HG03196 (cell line): ENCODE data around the gene CAMTA1.

Experiments used
- ATAC-seq: cut with Tn5 transposase; IDR thresholded peaks from one replicate; pipeline ENCODE4 v1.9.1; 2021; ENCODE audit not compliant: unreplicated experiment

Gene CAMTA1

DNA sequence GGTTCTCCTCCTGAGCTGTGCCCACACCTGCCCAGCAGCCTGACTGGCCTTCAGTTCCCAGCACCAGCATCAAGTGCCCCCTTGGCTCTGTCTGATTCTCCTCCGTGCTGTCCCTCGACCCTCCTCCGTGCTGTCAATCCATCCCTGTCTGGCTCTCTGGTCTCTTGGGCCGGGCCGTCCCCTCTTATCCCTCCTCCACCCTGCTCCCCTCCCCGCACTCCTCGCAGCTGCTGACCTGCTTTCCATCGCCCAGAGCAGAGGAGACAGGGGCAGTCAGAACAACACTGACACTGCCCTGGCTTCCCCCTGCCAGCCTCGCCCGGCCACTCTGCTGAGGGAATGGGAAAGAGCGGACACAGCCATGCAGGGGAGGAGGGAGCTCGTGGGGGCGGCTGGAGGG is 267.4 kb downstream of the CAMTA1 start:
- ATAC-seq, result no peak

DNA sequence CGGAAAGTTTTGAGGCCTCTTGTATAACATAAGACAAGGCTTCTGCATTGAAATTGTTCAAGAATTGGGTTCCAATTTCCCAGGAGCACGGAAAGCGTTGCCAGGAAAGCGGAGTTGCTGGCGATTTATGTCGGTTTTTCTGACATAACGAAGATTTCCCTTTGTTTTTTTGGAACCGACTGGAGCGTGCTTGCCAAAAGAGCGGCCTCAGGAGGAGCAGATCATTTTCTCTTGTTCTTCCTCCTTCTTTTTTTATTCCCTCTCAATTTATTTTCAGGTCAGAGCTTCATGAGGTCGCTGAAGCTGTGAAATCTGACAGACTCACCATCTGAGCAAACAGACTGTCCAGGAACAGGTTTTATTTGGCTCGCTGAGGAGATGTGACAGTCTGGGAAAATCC is 275.5 kb downstream of the CAMTA1 start:
- no peak for ATAC-seq

GRCh38 chr1:7062346-7063061 is 277.2 kb downstream of the CAMTA1 start:
- ATAC-seq, result no peak

- no peak for ATAC-seq
These were observed 278.7 kb downstream of the CAMTA1 start for GRCh38 chr1:7063981-7064380.

DNA sequence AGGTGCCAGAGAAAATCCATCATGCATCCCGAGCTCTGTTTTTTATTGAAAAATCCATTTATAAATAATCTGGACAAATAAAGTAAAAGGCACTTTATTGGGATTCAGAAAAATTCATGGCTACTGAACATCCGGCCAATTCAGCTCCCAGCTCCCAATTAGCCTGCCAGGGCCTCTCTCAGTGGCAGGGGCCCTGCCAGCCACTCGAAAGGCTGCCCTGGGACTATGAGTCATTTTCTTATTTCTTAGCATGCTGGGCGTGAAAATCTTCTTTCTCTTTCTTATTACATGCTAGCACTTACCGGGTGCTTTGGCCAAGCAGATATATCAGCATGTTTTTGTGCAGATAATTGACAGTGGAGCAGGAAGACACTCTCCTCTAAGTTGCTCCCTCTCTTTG is 283.3 kb downstream of the CAMTA1 start:
- ATAC-seq, result no peak

DNA sequence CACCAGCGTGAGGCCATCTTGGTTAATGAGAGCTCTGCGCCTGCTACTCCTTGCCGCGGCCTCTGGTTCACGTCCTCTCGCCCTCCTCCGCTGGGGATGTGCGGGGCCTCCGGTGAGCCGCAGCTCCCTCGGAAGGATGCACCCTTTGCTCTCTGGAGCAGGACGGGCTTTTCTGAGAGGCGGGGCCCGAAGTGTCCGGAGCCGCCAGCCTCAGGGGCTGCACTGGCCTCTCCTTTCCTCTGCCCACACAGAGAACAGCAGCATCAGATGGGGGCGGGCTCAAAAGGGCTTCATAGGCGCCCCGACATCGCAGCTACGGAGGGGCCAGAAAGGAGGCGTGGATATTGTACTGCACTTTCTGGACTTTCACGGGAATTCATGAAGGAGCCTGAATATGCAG is 284.7 kb downstream of the CAMTA1 start:
- no peak for ATAC-seq

DNA sequence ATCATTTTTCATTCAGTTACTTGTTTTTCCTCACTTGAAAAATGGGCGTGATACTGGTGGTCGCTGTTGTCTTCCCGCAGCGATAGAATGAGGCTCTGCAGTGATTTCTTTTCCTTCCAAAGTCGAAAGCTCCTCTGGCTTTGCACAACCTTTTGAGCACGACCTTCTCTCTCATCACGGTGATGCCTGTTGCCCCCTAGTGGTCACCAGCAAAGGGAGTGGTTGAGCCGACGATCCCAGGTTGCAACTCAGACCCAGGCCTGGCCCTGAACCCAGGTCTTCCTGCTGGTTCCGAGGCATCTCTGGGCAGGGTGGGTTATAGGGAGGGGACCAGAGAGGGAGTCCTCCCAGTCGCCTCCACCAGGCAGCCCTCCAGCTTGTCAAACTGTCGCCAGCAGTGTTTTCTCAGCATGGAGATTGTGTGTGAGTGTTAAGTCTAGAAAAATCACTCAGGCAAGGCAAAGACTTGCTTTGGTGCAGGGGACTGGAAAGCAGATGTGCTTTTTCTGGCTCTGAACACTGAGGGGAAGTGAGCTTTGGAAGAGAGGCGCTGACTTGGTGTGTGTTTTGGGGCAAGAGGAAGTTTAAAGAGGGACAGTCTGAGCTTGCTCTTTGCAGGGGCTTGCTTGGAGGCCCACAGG is 285.3 kb downstream of the CAMTA1 start:
- ATAC-seq, result no peak

DNA sequence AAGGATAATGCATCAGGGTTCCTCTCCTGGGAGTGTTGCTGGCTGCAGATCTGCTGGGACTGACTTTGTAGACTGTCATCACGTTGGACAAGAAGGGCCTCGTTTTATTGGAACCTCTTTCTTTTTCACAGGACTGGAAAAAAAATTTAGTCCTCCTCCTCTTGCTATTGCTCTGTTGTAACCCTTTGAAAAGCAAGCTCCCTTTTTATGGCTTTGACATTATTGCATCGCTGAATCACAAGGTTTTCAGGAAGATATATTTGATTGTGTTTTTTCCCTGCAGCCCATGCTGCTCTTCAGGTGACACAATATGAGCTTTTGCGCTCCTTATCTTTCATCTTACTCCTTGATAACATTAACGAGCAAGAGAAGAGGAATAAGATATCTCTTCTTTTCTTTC is 290.9 kb downstream of the CAMTA1 start:
- ATAC-seq, result no peak

GRCh38 chr1:7076572-7076971 is 291.3 kb downstream of the CAMTA1 start:
- ATAC-seq, result no peak

- no peak for ATAC-seq
These were observed 291.9 kb downstream of the CAMTA1 start for GRCh38 chr1:7077136-7077535.

GRCh38 chr1:7077970-7078369 is 292.7 kb downstream of the CAMTA1 start:
- ATAC-seq, result no peak

DNA sequence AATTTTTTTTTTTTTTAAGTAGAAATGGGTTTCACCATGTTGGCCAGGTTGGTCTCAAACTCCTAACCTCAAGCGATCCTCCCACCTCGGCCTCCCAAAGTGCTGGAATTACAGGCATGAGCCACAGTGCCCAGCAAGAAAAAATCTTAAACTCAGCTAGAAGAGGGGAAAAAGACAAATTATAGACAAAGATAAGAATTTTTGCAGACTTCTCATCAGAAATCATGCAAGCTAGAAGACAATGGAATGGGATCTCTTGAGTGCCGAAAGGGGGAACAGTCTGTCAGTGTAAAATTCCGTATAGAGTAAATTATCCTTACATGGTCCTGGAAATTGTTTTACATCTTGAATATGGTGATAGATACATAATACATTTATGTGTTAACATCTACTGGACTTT is 294.4 kb downstream of the CAMTA1 start:
- no peak for ATAC-seq

- no peak for ATAC-seq
These were observed 299.1 kb downstream of the CAMTA1 start for GRCh38 chr1:7084232-7084894.

DNA sequence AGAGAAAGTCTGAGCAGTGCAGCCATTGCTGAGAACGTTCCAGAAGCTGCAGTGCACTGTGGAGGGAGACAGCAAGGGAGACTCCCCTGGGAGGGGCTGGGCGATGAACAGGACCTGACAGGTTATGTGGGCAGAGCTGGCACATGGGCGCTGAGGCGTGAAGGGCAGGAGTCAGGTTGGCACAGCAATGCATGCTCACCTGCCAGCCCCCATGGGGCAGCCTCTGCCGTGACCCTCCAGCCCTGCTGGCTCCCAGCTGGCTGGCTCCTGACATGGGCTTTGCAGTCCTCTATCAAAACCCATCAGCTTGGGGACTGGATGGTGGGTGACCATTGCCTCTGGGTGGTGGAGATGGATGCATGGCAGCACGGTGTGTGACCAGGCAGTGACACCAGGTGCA is 300.3 kb downstream of the CAMTA1 start:
- no peak for ATAC-seq

DNA sequence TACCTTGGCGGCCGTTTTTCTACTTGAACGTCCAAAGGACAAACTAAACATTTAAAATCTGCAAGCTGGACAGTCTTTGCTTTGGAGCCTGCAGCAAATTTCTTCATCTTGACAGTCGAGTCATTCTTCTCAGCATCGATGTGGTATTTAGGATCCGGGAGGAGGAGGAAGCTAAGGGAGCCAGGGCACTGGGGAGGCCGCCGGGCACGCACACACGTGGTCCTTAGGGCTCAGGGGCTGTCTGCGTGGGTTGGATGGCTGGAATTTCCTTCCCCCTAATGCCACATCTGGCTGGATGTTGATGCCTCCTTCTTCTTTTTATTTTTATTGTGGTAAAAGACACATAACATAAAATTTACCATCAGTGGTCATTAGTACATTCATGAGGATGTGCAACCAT is 300.9 kb downstream of the CAMTA1 start:
- no peak for ATAC-seq

- no peak for ATAC-seq
These were observed 302.6 kb downstream of the CAMTA1 start for GRCh38 chr1:7087888-7088287.

DNA sequence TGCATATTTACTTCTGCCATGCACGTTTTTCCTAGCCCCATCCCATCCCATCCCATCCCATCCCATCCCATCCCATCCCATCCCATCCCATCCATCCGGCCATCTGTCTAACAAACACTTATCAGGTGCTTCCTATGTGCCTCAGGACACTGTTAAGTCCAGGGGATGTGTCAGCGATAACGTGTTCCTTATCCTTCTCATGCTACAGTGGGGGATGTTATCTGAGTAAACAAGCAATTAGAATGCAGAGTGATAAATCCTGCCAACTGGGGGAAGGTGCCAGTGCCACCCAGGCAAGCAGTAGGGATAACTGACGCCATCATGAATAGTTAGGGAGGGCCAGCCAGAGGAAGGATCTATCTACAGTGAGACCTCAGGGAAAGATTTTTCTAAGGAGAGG is 304.2 kb downstream of the CAMTA1 start:
- ATAC-seq, result no peak

GRCh38 chr1:7093297-7093696 is 308.0 kb downstream of the CAMTA1 start:
- no peak for ATAC-seq

DNA sequence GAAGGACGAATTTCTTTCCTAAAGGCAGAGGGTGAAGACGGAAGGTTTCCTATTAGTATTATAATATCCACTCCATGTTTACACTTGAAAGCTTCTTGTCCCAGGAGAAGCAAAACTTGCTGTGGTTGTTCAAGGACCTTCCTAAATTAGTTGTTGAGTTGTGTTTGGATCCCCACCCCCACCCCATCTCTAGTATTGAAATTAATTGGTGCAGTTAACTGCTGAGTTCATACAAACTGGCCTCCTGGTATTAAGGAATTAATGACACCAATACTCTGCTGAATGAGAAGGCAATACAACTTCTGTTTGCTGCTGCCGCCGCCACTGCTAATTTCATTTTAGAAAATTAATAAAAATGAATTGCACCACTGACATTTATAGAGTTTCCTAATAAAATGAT is 308.8 kb downstream of the CAMTA1 start:
- no peak for ATAC-seq

GRCh38 chr1:7094509-7094908 is 309.3 kb downstream of the CAMTA1 start:
- no peak for ATAC-seq

DNA sequence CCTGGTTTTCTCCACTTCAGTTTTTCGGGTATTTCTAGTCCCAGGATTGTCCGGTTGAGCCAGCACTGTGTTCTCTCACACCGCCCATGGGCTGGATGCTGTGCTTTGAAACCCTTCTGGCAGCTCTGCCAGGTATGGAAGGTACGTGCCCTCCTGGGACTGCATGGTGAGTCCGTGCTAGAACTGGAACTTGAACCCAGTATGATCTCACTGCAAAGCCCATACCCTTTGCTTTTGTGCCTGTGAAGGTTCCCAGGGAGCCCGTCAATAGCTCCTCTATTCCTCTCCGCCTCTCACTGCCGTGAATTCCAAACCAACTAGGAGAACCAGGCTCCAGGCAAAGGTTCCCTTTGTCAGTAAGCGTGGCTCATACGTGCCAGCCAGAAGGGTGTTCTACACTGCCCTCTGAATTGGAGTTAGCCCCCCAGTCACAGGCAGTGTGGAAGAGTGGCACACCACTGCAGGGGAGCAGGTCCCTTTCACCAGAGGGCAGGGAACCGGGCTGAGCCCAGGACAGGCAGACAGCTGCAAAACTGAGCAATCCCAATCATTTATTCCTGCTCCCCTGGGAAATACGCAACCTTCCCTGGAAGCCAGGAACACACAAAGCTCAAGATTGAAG is 310.2 kb downstream of the CAMTA1 start:
- no peak for ATAC-seq
